ENCODE measurements around the gene IDS.
"Not testable (repeated sequence)": the region's sequence is repeated elsewhere in the genome, so short reads cannot be mapped to it uniquely, and the experiment has no call there.

Gene IDS

GRCh38 chrX:149504915-149505651 lies at the start of gene IDS:
Gene IDS, minus strand, starts transcription at chrX:149505306. Its CDS starts 169 bp downstream, at chrX:149505137.
- DNase-seq, result peak; percentile 14 to 62

- DNase-seq, result not testable (repeated sequence)
Measured at GRCh38 chrX:149551939-149552248, 46.8 kb upstream of the IDS start.

- DNase-seq, result not testable (repeated sequence)
Measured at GRCh38 chrX:149551245-149551938, 46.3 kb upstream of the IDS start.

GRCh38 chrX:149550454-149550853 lies 45.3 kb upstream of the IDS start:
- DNase-seq, result not testable (repeated sequence)

GRCh38 chrX:149549701-149550100 lies 44.6 kb upstream of the IDS start, which contains the start of gene HSFX3:
Gene HSFX3, minus strand, starts transcription at chrX:149549924. Its CDS starts 72 bp downstream, at chrX:149549852.
- not testable (repeated sequence) for DNase-seq

- not testable (repeated sequence) for DNase-seq
Measured at GRCh38 chrX:149547782-149548181, 42.7 kb upstream of the IDS start.

- not testable (repeated sequence) for DNase-seq
Measured at GRCh38 chrX:149546962-149547361, 41.9 kb upstream of the IDS start.

- DNase-seq, result not testable (repeated sequence)
Measured at GRCh38 chrX:149545545-149546543, 40.7 kb upstream of the IDS start.

GRCh38 chrX:149541521-149542047 lies 36.5 kb upstream of the IDS start:
- no peak for DNase-seq

GRCh38 chrX:149540621-149541520 lies 35.8 kb upstream of the IDS start, which contains the start of gene EOLA1:
Gene EOLA1, plus strand, starts transcription at chrX:149541012. Its CDS starts 4,619 bp downstream, at chrX:149545631.
- peak; percentile 82 for DNase-seq

GRCh38 chrX:149540131-149540620 lies 35.1 kb upstream of the IDS start:
- no peak for DNase-seq

GRCh38 chrX:149539283-149540130 lies 34.4 kb upstream of the IDS start:
- DNase-seq, result peak in 1 of 2 experiments; percentile 16

GRCh38 chrX:149537474-149537873 lies 32.4 kb upstream of the IDS start:
- DNase-seq, result not testable (repeated sequence)

- DNase-seq, result not testable (repeated sequence)
Measured at GRCh38 chrX:149534926-149535602, 30.0 kb upstream of the IDS start.

- DNase-seq, result not testable (repeated sequence)
Measured at GRCh38 chrX:149533999-149534398, 28.9 kb upstream of the IDS start.

- not testable (repeated sequence) for DNase-seq
Measured at GRCh38 chrX:149532868-149533267, 27.8 kb upstream of the IDS start.

- DNase-seq, result no peak
Measured at GRCh38 chrX:149531599-149531998, 26.5 kb upstream of the IDS start.

- no peak for DNase-seq
Measured at GRCh38 chrX:149528381-149528780, 23.3 kb upstream of the IDS start.

GRCh38 chrX:149527705-149528104 lies 22.6 kb upstream of the IDS start:
- DNase-seq, result no peak
